ENCODE data around the gene MORF4L1. TPM values are rescaled to one million over a fixed set of nuclear protein-coding genes. Genes with fewer than 3 reads are reported as not detected.

MORF4L1 gene
- 100 to 1,000 TPM; 279 to 372 (median 286) TPM for total RNA-seq

DNA sequence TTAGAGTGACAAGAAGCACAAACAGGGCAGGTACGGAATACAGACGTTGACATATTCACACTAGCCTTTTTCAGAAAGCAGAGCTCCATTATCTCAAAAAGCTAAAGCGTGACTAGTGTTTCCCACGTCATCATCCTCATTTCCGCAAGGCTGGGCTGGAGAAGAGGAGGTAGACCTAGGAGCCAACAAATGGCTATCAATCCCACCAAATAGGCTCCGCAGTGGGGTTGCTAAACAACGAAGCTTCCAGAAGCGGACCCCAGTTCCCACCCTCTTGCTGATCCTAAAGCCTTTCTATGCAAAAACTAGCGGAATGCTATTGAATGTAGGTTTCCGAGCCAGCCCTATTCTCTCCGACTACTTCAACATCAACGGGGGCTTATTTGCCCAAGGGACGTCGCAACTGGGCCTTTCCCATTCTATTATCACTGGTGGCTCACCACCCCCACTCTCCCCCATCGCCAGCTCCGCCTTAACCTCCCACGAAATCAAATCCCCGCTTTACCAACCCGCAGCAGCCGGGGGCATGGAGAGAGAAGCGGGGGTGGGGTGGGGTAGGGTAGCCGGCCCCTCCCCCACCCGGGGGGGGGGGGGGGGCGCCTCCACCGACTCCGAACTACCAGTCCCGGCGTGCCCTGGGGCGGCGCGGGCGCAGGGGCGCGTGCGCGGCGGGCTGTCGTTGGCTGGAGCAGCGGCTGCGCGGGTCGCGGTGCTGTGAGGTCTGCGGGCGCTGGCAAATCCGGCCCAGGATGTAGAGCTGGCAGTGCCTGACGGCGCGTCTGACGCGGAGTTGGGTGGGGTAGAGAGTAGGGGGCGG lies at the start of gene MORF4L1:
TSS of gene MORF4L1 (plus strand) at position 736 of the 817 bp plus-strand sequence. CDS start 128 bp downstream, outside the sequence.
- ATAC-seq, result peak; percentile 86 to 88
- Histone ChIP-seq H3K9me3 (no peaks in the 10 kb centered on the region), H3K4me1 (peaks cover 30 to 31% of the 10 kb centered on the region in 2 donors), H3K27me3 (no peaks in the 10 kb centered on the region), H3K27ac (peak within 1 kb of the TSS; percentile 94 to 100 (median 99)), H3K4me3 (peak within 1 kb of the TSS; percentile 84 to 100 (median 96)), H3K36me3 (no peaks in the 10 kb centered on the region)
- intact Hi-C loops (cut with DNase I; ENCODE audit: low total_unique reads), result loop anchor here (1.0 to 5.0 kb wide), 3 partner anchors 12 to 1280 kb away; partner anchors contain the start of gene FAH
- no peak for TF ChIP-seq POLR2A (IDR thresholded peaks at IDR 0.05)
- TF ChIP-seq, protein P1, sequence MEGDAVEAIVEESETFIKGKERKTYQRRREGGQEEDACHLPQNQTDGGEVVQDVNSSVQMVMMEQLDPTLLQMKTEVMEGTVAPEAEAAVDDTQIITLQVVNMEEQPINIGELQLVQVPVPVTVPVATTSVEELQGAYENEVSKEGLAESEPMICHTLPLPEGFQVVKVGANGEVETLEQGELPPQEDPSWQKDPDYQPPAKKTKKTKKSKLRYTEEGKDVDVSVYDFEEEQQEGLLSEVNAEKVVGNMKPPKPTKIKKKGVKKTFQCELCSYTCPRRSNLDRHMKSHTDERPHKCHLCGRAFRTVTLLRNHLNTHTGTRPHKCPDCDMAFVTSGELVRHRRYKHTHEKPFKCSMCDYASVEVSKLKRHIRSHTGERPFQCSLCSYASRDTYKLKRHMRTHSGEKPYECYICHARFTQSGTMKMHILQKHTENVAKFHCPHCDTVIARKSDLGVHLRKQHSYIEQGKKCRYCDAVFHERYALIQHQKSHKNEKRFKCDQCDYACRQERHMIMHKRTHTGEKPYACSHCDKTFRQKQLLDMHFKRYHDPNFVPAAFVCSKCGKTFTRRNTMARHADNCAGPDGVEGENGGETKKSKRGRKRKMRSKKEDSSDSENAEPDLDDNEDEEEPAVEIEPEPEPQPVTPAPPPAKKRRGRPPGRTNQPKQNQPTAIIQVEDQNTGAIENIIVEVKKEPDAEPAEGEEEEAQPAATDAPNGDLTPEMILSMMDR (IDR thresholded peaks at IDR 0.05 in 4 of 5, conservative IDR thresholded peaks at IDR 0.05 in 1 of 5), result no peak
- DNase-seq, result peak; percentile 93 to 97
- in situ Hi-C loops (cut with MboI; ENCODE audit: low sequenced_read_pairs in 4 of 4), result no loop called here

DNA sequence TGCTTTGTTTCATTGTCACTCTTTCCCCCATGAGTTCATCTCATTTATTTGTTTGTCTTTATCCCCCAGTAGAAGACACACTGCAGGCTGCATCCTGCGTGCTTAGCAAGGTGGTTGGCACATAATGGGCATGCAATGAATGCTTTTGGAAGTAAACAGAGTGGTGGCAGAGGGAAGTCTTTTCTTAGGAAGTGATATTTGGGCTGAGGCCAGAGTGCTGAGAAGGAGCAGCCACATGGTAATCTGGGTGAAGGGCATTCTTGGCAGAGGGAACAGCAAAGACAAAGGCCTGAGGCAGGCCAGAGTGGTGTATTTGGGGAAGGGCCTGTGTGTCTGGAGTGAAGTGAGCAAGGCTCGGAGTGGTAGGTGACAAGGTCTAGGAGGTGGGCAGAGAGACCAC lies 43.8 kb upstream of the MORF4L1 start:
- Histone ChIP-seq H3K4me1 (peaks cover 5 to 6% of the 10 kb centered on the region in 2 donors), H3K4me3 (no peak overlapping the region), H3K27me3 (no peaks in the 10 kb centered on the region), H3K9me3 (no peaks in the 10 kb centered on the region), H3K27ac (no peak overlapping the region), H3K36me3 (no peaks in the 10 kb centered on the region)
- in situ Hi-C loops (cut with MboI; ENCODE audit: low sequenced_read_pairs in 4 of 4) (loop anchor here in 1 of 4 donors (25.0 kb wide), 1 partner anchor 358 kb away; no protein-coding TSS in a partner anchor), intact Hi-C loops (cut with DNase I; ENCODE audit: low total_unique reads) (no loop called here)
- DNase-seq, result no peak
- TF ChIP-seq, protein P1 (IDR thresholded peaks at IDR 0.05 in 4 of 5, conservative IDR thresholded peaks at IDR 0.05 in 1 of 5), result no peak
- TF ChIP-seq POLR2A (IDR thresholded peaks at IDR 0.05), result no peak
- ATAC-seq, result no peak

DNA sequence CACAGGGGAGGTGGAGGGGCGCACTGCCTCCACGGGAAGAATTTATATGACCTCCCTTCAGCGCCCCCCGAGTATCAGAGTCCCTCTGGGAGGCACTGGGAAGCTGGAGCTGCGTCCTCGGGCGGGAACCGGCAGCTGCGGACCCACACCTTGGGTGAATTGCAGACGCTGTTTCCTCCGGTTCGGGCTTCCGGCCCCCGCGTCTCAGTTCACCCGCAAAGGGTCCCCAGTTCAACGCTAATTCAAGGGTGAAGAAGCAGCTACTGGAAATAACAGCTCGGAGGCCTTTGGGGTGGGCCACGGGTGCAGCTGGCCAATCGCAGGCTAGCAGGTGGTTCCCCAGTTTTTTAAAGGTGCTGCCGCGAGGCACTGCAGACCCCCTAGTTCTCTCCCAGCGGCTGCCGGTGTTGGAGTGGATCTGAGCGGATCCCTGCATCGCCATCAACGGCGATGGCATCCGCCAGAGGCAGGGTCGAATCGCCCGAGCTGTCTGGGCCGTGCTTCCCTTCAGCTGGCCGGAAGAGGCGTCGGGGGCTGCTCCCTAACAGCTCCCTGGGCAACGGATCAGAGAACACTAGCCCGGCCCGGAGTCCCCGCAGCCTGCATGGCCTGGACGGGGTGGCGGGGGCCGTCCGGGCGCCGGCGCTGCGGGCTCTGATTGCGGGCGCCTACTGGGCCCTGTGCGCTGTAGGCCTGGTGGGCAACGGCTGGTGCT lies 42.0 kb upstream of the MORF4L1 start:
- Histone ChIP-seq H3K27ac (no peak overlapping the region), H3K4me3 (no peak overlapping the region)

More for the DNA sequence above, 42.0 kb upstream of the MORF4L1 start:
- intact Hi-C loops (cut with DNase I; ENCODE audit: low total_unique reads) (no loop called here), in situ Hi-C loops (cut with MboI; ENCODE audit: low sequenced_read_pairs in 4 of 4) (loop anchor here in 1 of 4 donors (25.0 kb wide), 1 partner anchor 357 kb away; no protein-coding TSS in a partner anchor)
- ATAC-seq (no peak), DNase-seq (no peak)
- Histone ChIP-seq H3K4me1 (peaks cover 0 to 5% of the 10 kb centered on the region in 2 donors), H3K36me3 (no peaks in the 10 kb centered on the region), H3K27me3 (no peaks in the 10 kb centered on the region), H3K9me3 (no peaks in the 10 kb centered on the region)
- no peak for TF ChIP-seq POLR2A (IDR thresholded peaks at IDR 0.05)
- TF ChIP-seq, protein P1 (IDR thresholded peaks at IDR 0.05 in 4 of 5, conservative IDR thresholded peaks at IDR 0.05 in 1 of 5), result no peak

Data from gastrocnemius medialis (tissue), 4 donors.